DOHH2 (cell line): ENCODE data around the gene NPIPB6.

ENCODE experiments used
- H3F3A ChIP-seq: fragments of 200-600 bp; sonication (generic), shearing (Covaris generic); 2 replicates; pipeline ENCODE4 v1.6.0; 2016; ENCODE audit warnings: antibody characterized with exemption, mild to moderate bottlenecking; ENCODE audit not compliant: control insufficient read depth, insufficient read depth
- H3K27ac ChIP-seq: fragments of 200-600 bp; sonication (generic); 2 replicates; pipeline ENCODE4 v1.5.1; 2014; ENCODE audit warnings: low read depth, mild to moderate bottlenecking, low read length, moderate library complexity
- H3K27me3 ChIP-seq: fragments of 200-600 bp; sonication (generic); 2 replicates; pipeline ENCODE4 v1.6.1; 2014; ENCODE audit warnings: mild to moderate bottlenecking, low read length, mixed read lengths; ENCODE audit not compliant: control insufficient read depth
- H3K36me3 ChIP-seq: fragments of 200-600 bp; sonication (generic); 2 replicates; pipeline ENCODE4 v1.6.1; 2014; ENCODE audit warnings: mild to moderate bottlenecking, low read length, moderate library complexity, mixed read lengths; ENCODE audit not compliant: control insufficient read depth
- H3K4me1 ChIP-seq: fragments of 200-600 bp; sonication (generic); 2 replicates; pipeline ENCODE4 v1.6.1; 2014; ENCODE audit warnings: mild to moderate bottlenecking, low read length, mixed read lengths; ENCODE audit not compliant: control insufficient read depth
- H3K4me2 ChIP-seq: fragments of 200-600 bp; sonication (generic); 2 replicates; pipeline ENCODE4 v1.6.0; 2014; ENCODE audit warnings: mild to moderate bottlenecking, low read length, moderate library complexity
- H3K4me3 ChIP-seq: fragments of 200-600 bp; sonication (generic); 2 replicates; pipeline ENCODE4 v1.5.1; 2014; ENCODE audit warnings: mild to moderate bottlenecking, low read length, mixed read lengths
- H3K79me2 ChIP-seq: fragments of 200-600 bp; sonication (generic); 2 replicates; pipeline ENCODE4 v1.6.1; 2014; ENCODE audit warnings: mild to moderate bottlenecking, low read length, mixed read lengths; ENCODE audit not compliant: control insufficient read depth
- H3K9me2 ChIP-seq: fragments of 200-600 bp; sonication (generic); replicated peaks from 2 replicates; pipeline ENCODE4 v1.6.1; 2014; ENCODE audit warnings: mild to moderate bottlenecking, low read length, mixed read lengths; ENCODE audit not compliant: control insufficient read depth
- H3K9me3 ChIP-seq: fragments of 200-600 bp; sonication (generic); 2 replicates; pipeline ENCODE4 v1.6.1; 2014; ENCODE audit warnings: antibody characterized with exemption, low read length, mixed read lengths; ENCODE audit not compliant: control insufficient read depth, insufficient read depth
- H4K20me1 ChIP-seq: fragments of 200-600 bp; sonication (generic); 2 replicates; pipeline ENCODE4 v1.6.0; 2014; ENCODE audit warnings: low read depth, mild to moderate bottlenecking, antibody characterized with exemption, low read length, moderate library complexity; ENCODE audit not compliant: control insufficient read depth, insufficient read depth
- EZH2phosphoT487 ChIP-seq: fragments of 200-600 bp; sonication (generic); IDR thresholded peaks from 2 replicates; pipeline ENCODE4 v1.6.1; 2017; ENCODE audit warnings: borderline replicate concordance, mild to moderate bottlenecking, antibody characterized with exemption, low read length, moderate library complexity, mixed read lengths
- TF ChIP-seq, protein P1 (sequence below): fragments of 200-600 bp; sonication (generic); IDR thresholded peaks from one replicate; pipeline ENCODE4 v1.5.1; 2014; ENCODE audit warnings: antibody characterized with exemption, mild to moderate bottlenecking, low read depth, low read length; ENCODE audit not compliant: poor library complexity, severe bottlenecking

NPIPB6 gene

DNA sequence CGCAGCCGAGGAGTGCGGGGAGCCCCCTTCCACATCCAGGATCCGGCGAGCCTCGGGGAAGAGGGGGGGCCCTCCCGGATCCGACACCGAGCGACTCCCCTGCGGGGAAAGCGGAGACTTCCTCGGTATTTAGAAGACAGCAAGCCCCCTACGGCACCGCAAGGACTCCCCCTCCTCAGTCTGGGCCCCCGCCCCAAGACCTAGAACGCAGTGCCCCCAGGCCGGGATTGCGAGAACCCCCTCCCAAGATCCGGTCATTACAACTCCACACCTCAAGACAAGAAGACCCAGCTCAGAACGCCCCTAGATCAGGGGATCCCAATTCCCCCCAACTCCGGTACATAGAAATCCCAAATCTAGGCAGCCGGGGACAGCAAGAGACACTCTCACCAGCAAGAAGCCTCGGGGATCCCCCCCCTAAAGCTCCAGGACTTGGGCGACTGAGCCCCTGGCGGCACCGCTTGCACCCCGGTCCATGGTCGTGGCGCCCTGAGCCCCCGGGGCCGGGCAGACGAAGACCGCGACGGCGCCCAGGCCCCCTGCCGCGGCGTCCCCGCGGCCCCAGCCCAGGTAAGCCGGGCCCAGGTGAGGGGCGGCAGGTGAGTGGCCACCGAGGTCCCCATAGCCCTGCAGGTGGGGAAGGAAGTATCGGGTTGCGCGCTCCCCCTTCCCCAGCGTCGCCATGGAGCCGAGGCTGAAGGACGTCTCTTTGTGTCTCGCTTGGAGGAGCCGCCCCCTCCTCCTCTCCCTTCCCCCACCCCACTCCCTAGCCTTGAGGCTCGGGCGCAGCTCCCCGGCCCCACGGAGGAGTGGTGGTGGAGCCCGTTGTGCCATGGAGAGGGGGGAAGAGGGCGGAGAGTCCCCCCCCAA lies 70.3 kb downstream of the NPIPB6 start:
- H4K20me1 ChIP-seq: no peaks in the 10 kb centered on the region
- no peaks in the 10 kb centered on the region; the same call in 1 of the 2 replicates for H3F3A ChIP-seq
- H3K4me1 ChIP-seq: peaks cover 30% of the 10 kb centered on the region
- H3K4me2 ChIP-seq: peak overlapping the region; percentile 64
- H3K36me3 ChIP-seq: no peaks in the 10 kb centered on the region; the same call in 1 of the 2 replicates
- TF ChIP-seq, protein P1, sequence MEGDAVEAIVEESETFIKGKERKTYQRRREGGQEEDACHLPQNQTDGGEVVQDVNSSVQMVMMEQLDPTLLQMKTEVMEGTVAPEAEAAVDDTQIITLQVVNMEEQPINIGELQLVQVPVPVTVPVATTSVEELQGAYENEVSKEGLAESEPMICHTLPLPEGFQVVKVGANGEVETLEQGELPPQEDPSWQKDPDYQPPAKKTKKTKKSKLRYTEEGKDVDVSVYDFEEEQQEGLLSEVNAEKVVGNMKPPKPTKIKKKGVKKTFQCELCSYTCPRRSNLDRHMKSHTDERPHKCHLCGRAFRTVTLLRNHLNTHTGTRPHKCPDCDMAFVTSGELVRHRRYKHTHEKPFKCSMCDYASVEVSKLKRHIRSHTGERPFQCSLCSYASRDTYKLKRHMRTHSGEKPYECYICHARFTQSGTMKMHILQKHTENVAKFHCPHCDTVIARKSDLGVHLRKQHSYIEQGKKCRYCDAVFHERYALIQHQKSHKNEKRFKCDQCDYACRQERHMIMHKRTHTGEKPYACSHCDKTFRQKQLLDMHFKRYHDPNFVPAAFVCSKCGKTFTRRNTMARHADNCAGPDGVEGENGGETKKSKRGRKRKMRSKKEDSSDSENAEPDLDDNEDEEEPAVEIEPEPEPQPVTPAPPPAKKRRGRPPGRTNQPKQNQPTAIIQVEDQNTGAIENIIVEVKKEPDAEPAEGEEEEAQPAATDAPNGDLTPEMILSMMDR: no peak
- no peak for TF ChIP-seq EZH2phosphoT487
- no peaks in the 10 kb centered on the region for H3K9me2 ChIP-seq
- no peaks in the 10 kb centered on the region for H3K9me3 ChIP-seq
- H3K4me3 ChIP-seq: peak overlapping the region; percentile 70
- H3K27ac ChIP-seq: no peak overlapping the region
- peaks cover 15% of the 10 kb centered on the region for H3K79me2 ChIP-seq
- peaks cover 35% of the 10 kb centered on the region for H3K27me3 ChIP-seq
